Measurements from ENCODE around the gene WLS. TPM values are rescaled to one million over a fixed set of nuclear protein-coding genes. Genes with fewer than 3 reads are reported as not detected.
A peak's percentile ranks its signal among the peaks of the same experiment; 100 is the strongest.

WLS gene
- polyA plus RNA-seq, 1 experiment, result 28.4 TPM

- TF ChIP-seq CTCF (IDR thresholded peaks at IDR 0.05; ENCODE audit: insufficient read depth, low read depth, low read length), result no peak
- ChIA-PET POLR2A (no interaction called here), CTCF (interaction anchor here (1.0 to 13.7 kb wide), 6 partner anchors 208 to 346 kb away, joined by 3 to 499 read pairs (median 16); no protein-coding TSS in a partner anchor)
- Histone ChIP-seq H3K27me3 (ENCODE audit: control insufficient read depth, insufficient read depth, low read length) (no peaks in the 10 kb centered on the region), H3K36me3 (ENCODE audit: control insufficient read depth, insufficient read depth, low read length) (no peaks in the 10 kb centered on the region), H3K4me3 (ENCODE audit: low read depth, low read length) (no peak overlapping the region)
- DNase-seq (ENCODE audit: low read depth), result peak; percentile 38
These were observed 119.5 kb downstream of the WLS start for GRCh38 chr1:68112835-68113243.

- ChIA-PET POLR2A (no interaction called here), CTCF (interaction anchor here (0.7 to 13.7 kb wide), 14 partner anchors 9 to 578 kb away, joined by 3 to 499 read pairs (median 3); no protein-coding TSS in a partner anchor)
- no peak overlapping the region for H3K4me3 ChIP-seq (ENCODE audit: low read depth, low read length)
- H3K36me3 ChIP-seq (ENCODE audit: control insufficient read depth, insufficient read depth, low read length), result no peaks in the 10 kb centered on the region
- no peaks in the 10 kb centered on the region for H3K27me3 ChIP-seq (ENCODE audit: control insufficient read depth, insufficient read depth, low read length)
- peak; percentile 60 for DNase-seq (ENCODE audit: low read depth)
- peak; percentile 79 for TF ChIP-seq CTCF (IDR thresholded peaks at IDR 0.05; ENCODE audit: insufficient read depth, low read depth, low read length)
These were observed 120.5 kb downstream of the WLS start for GRCh38 chr1:68111519-68112436.

- Histone ChIP-seq H3K4me3 (ENCODE audit: low read depth, low read length) (no peak overlapping the region), H3K36me3 (ENCODE audit: control insufficient read depth, insufficient read depth, low read length) (no peaks in the 10 kb centered on the region), H3K27me3 (ENCODE audit: control insufficient read depth, insufficient read depth, low read length) (no peaks in the 10 kb centered on the region)
- no peak for TF ChIP-seq CTCF (IDR thresholded peaks at IDR 0.05; ENCODE audit: insufficient read depth, low read depth, low read length)
- ChIA-PET CTCF (interaction anchor here (0.6 to 3.9 kb wide), 7 partner anchors 9 to 607 kb away, joined by 3 to 19 read pairs (median 5); no protein-coding TSS in a partner anchor), POLR2A (no interaction called here)
- DNase-seq (ENCODE audit: low read depth), result no peak
These were observed 124.6 kb downstream of the WLS start for GRCh38 chr1:68107771-68108170.

- POLR2A ChIA-PET, result no interaction called here
- Histone ChIP-seq H3K4me3 (ENCODE audit: low read depth, low read length) (no peak overlapping the region), H3K27me3 (ENCODE audit: control insufficient read depth, insufficient read depth, low read length) (no peaks in the 10 kb centered on the region), H3K36me3 (ENCODE audit: control insufficient read depth, insufficient read depth, low read length) (no peaks in the 10 kb centered on the region)
- CTCF ChIA-PET, result interaction anchor here (0.6 to 1.7 kb wide), 11 partner anchors 9 to 1623 kb away, joined by 3 to 7 read pairs (median 4); no protein-coding TSS in a partner anchor
- TF ChIP-seq CTCF (IDR thresholded peaks at IDR 0.05; ENCODE audit: insufficient read depth, low read depth, low read length), result no peak
- DNase-seq (ENCODE audit: low read depth), result no peak
These were observed 128.3 kb downstream of the WLS start for GRCh38 chr1:68103884-68104554.

GRCh38 chr1:68103011-68103545 lies 129.2 kb downstream of the WLS start:
- no peak for TF ChIP-seq CTCF (IDR thresholded peaks at IDR 0.05; ENCODE audit: insufficient read depth, low read depth, low read length)
- Histone ChIP-seq H3K4me3 (ENCODE audit: low read depth, low read length) (no peak overlapping the region), H3K36me3 (ENCODE audit: control insufficient read depth, insufficient read depth, low read length) (no peaks in the 10 kb centered on the region), H3K27me3 (ENCODE audit: control insufficient read depth, insufficient read depth, low read length) (no peaks in the 10 kb centered on the region)
- DNase-seq (ENCODE audit: low read depth), result no peak
- CTCF ChIA-PET, result interaction anchor here (1.0 to 1.7 kb wide), 7 partner anchors 8 to 756 kb away, joined by 3 to 6 read pairs (median 4); no protein-coding TSS in a partner anchor
- POLR2A ChIA-PET, result no interaction called here

Measured in BJ (cell line).